Measurements from ENCODE around the gene GAS6.
A peak's percentile ranks its signal among the peaks of the same experiment; 100 is the strongest.

The GAS6 gene

GRCh38 chr13:113845723-113846635 is 17.9 kb downstream of the GAS6 start:
- Histone ChIP-seq H3K36me3 (ENCODE audit: control insufficient read depth, insufficient read depth, low read length) (peaks cover 4% of the 10 kb centered on the region), H3K27me3 (ENCODE audit: control insufficient read depth, insufficient read depth, low read length) (no peaks in the 10 kb centered on the region), H3K4me3 (ENCODE audit: low read depth, low read length) (no peak overlapping the region), H3K9me3 (ENCODE audit: control insufficient read depth, insufficient read depth, low read length) (no peaks in the 10 kb centered on the region), H3K9ac (ENCODE audit: low read depth, low read length) (no peak overlapping the region), H3K4me1 (ENCODE audit: control insufficient read depth, insufficient read depth, low read length) (peaks cover 3% of the 10 kb centered on the region)

GRCh38 chr13:113845055-113845454 is 18.8 kb downstream of the GAS6 start:
- peaks cover 3% of the 10 kb centered on the region for H3K4me1 ChIP-seq (ENCODE audit: control insufficient read depth, insufficient read depth, low read length)
- no peak overlapping the region for H3K4me3 ChIP-seq (ENCODE audit: low read depth, low read length)
- H3K9me3 ChIP-seq (ENCODE audit: control insufficient read depth, insufficient read depth, low read length) = no peaks in the 10 kb centered on the region
- no peak overlapping the region for H3K9ac ChIP-seq (ENCODE audit: low read depth, low read length)
- H3K27me3 ChIP-seq (ENCODE audit: control insufficient read depth, insufficient read depth, low read length) = no peaks in the 10 kb centered on the region
- H3K36me3 ChIP-seq (ENCODE audit: control insufficient read depth, insufficient read depth, low read length) = peaks cover 4% of the 10 kb centered on the region

GRCh38 chr13:113843864-113844556 is 19.9 kb downstream of the GAS6 start:
- H3K36me3 ChIP-seq (ENCODE audit: control insufficient read depth, insufficient read depth, low read length) = peaks cover 4% of the 10 kb centered on the region

GRCh38 chr13:113843063-113843654 is 20.7 kb downstream of the GAS6 start:
- no peaks in the 10 kb centered on the region for H3K4me1 ChIP-seq (ENCODE audit: control insufficient read depth, insufficient read depth, low read length)
- no peak overlapping the region for H3K4me3 ChIP-seq (ENCODE audit: low read depth, low read length)
- no peaks in the 10 kb centered on the region for H3K27me3 ChIP-seq (ENCODE audit: control insufficient read depth, insufficient read depth, low read length)
- no peak overlapping the region for H3K9ac ChIP-seq (ENCODE audit: low read depth, low read length)
- no peaks in the 10 kb centered on the region for H3K9me3 ChIP-seq (ENCODE audit: control insufficient read depth, insufficient read depth, low read length)
- H3K36me3 ChIP-seq (ENCODE audit: control insufficient read depth, insufficient read depth, low read length) = peaks cover 4% of the 10 kb centered on the region

More at GRCh38 chr13:113843864-113844556, 19.9 kb downstream of the GAS6 start:
- peaks cover under 1% of the 10 kb centered on the region for H3K4me1 ChIP-seq (ENCODE audit: control insufficient read depth, insufficient read depth, low read length)
- H3K9ac ChIP-seq (ENCODE audit: low read depth, low read length) = no peak overlapping the region
- no peaks in the 10 kb centered on the region for H3K9me3 ChIP-seq (ENCODE audit: control insufficient read depth, insufficient read depth, low read length)
- H3K27me3 ChIP-seq (ENCODE audit: control insufficient read depth, insufficient read depth, low read length) = no peaks in the 10 kb centered on the region
- no peak overlapping the region for H3K4me3 ChIP-seq (ENCODE audit: low read depth, low read length)

GRCh38 chr13:113842336-113843062 is 21.4 kb downstream of the GAS6 start:
- Histone ChIP-seq H3K4me1 (ENCODE audit: control insufficient read depth, insufficient read depth, low read length) (no peaks in the 10 kb centered on the region), H3K4me3 (ENCODE audit: low read depth, low read length) (no peak overlapping the region), H3K27me3 (ENCODE audit: control insufficient read depth, insufficient read depth, low read length) (no peaks in the 10 kb centered on the region), H3K36me3 (ENCODE audit: control insufficient read depth, insufficient read depth, low read length) (peaks cover 4% of the 10 kb centered on the region), H3K9ac (ENCODE audit: low read depth, low read length) (no peak overlapping the region), H3K9me3 (ENCODE audit: control insufficient read depth, insufficient read depth, low read length) (no peaks in the 10 kb centered on the region)

- no peaks in the 10 kb centered on the region for H3K9me3 ChIP-seq (ENCODE audit: control insufficient read depth, insufficient read depth, low read length)
- no peak overlapping the region for H3K4me3 ChIP-seq (ENCODE audit: low read depth, low read length)
- H3K9ac ChIP-seq (ENCODE audit: low read depth, low read length) = no peak overlapping the region
- H3K4me1 ChIP-seq (ENCODE audit: control insufficient read depth, insufficient read depth, low read length) = no peaks in the 10 kb centered on the region
- H3K36me3 ChIP-seq (ENCODE audit: control insufficient read depth, insufficient read depth, low read length) = no peaks in the 10 kb centered on the region
- no peaks in the 10 kb centered on the region for H3K27me3 ChIP-seq (ENCODE audit: control insufficient read depth, insufficient read depth, low read length)
Measured at GRCh38 chr13:113841353-113841650, 22.6 kb downstream of the GAS6 start.

GRCh38 chr13:113840541-113841352 is 23.1 kb downstream of the GAS6 start:
- H3K27me3 ChIP-seq (ENCODE audit: control insufficient read depth, insufficient read depth, low read length) = no peaks in the 10 kb centered on the region
- H3K9ac ChIP-seq (ENCODE audit: low read depth, low read length) = peak overlapping the region; percentile 73
- no peaks in the 10 kb centered on the region for H3K9me3 ChIP-seq (ENCODE audit: control insufficient read depth, insufficient read depth, low read length)
- no peaks in the 10 kb centered on the region for H3K36me3 ChIP-seq (ENCODE audit: control insufficient read depth, insufficient read depth, low read length)
- H3K4me1 ChIP-seq (ENCODE audit: control insufficient read depth, insufficient read depth, low read length) = no peaks in the 10 kb centered on the region
- H3K4me3 ChIP-seq (ENCODE audit: low read depth, low read length) = no peak overlapping the region

GRCh38 chr13:113839536-113840204 is 24.2 kb downstream of the GAS6 start:
- Histone ChIP-seq H3K36me3 (ENCODE audit: control insufficient read depth, insufficient read depth, low read length) (peaks cover 2% of the 10 kb centered on the region), H3K4me1 (ENCODE audit: control insufficient read depth, insufficient read depth, low read length) (no peaks in the 10 kb centered on the region), H3K9ac (ENCODE audit: low read depth, low read length) (peak overlapping the region; percentile 73), H3K4me3 (ENCODE audit: low read depth, low read length) (no peak overlapping the region), H3K27me3 (ENCODE audit: control insufficient read depth, insufficient read depth, low read length) (no peaks in the 10 kb centered on the region), H3K9me3 (ENCODE audit: control insufficient read depth, insufficient read depth, low read length) (no peaks in the 10 kb centered on the region)

GRCh38 chr13:113838711-113839201 is 25.1 kb downstream of the GAS6 start:
- H3K4me3 ChIP-seq (ENCODE audit: low read depth, low read length) = no peak overlapping the region
- no peaks in the 10 kb centered on the region for H3K27me3 ChIP-seq (ENCODE audit: control insufficient read depth, insufficient read depth, low read length)
- no peaks in the 10 kb centered on the region for H3K4me1 ChIP-seq (ENCODE audit: control insufficient read depth, insufficient read depth, low read length)
- H3K9me3 ChIP-seq (ENCODE audit: control insufficient read depth, insufficient read depth, low read length) = no peaks in the 10 kb centered on the region
- H3K9ac ChIP-seq (ENCODE audit: low read depth, low read length) = peak overlapping the region; percentile 47
- peaks cover 8% of the 10 kb centered on the region for H3K36me3 ChIP-seq (ENCODE audit: control insufficient read depth, insufficient read depth, low read length)

- H3K4me3 ChIP-seq (ENCODE audit: low read depth, low read length) = no peak overlapping the region
- peak overlapping the region; percentile 12 for H3K9ac ChIP-seq (ENCODE audit: low read depth, low read length)
- no peaks in the 10 kb centered on the region for H3K9me3 ChIP-seq (ENCODE audit: control insufficient read depth, insufficient read depth, low read length)
- no peaks in the 10 kb centered on the region for H3K4me1 ChIP-seq (ENCODE audit: control insufficient read depth, insufficient read depth, low read length)
- peaks cover 8% of the 10 kb centered on the region for H3K36me3 ChIP-seq (ENCODE audit: control insufficient read depth, insufficient read depth, low read length)
- no peaks in the 10 kb centered on the region for H3K27me3 ChIP-seq (ENCODE audit: control insufficient read depth, insufficient read depth, low read length)
Measured at GRCh38 chr13:113837560-113838355, 26.1 kb downstream of the GAS6 start.
